Measurements from ENCODE around the gene TAOK1.
"Not testable (repeated sequence)": the region's sequence is repeated elsewhere in the genome, so short reads cannot be mapped to it uniquely, and the experiment has no call there.

Gene TAOK1

GRCh38 chr17:29389982-29390850, at the start of gene TAOK1:
TAOK1 (plus strand) TSS chr17:29390363; CDS start chr17:29451549, 61,186 bp downstream.
- peak; percentile 98 for DNase-seq

GRCh38 chr17:29341726-29342125, 48.4 kb upstream of the TAOK1 start:
- DNase-seq = no peak

- DNase-seq = no peak
These were observed 47.9 kb upstream of the TAOK1 start for GRCh38 chr17:29342158-29342765.

- DNase-seq = no peak
These were observed 45.8 kb upstream of the TAOK1 start for GRCh38 chr17:29344201-29344856.

- no peak for DNase-seq
These were observed 45.1 kb upstream of the TAOK1 start for GRCh38 chr17:29345066-29345465.

GRCh38 chr17:29345470-29345869, 44.7 kb upstream of the TAOK1 start:
- DNase-seq = not testable (repeated sequence)

GRCh38 chr17:29346462-29346861, 43.7 kb upstream of the TAOK1 start:
- no peak for DNase-seq

GRCh38 chr17:29347831-29348629, 42.1 kb upstream of the TAOK1 start:
- DNase-seq = no peak

- no peak for DNase-seq
These were observed 40.8 kb upstream of the TAOK1 start for GRCh38 chr17:29349409-29349808.

GRCh38 chr17:29352146-29352545, 38.0 kb upstream of the TAOK1 start:
- DNase-seq = no peak

- DNase-seq = no peak
These were observed 32.9 kb upstream of the TAOK1 start for GRCh38 chr17:29357232-29357631.

- DNase-seq = no peak
These were observed 32.3 kb upstream of the TAOK1 start for GRCh38 chr17:29357821-29358232.

GRCh38 chr17:29358416-29358815, 31.7 kb upstream of the TAOK1 start:
- DNase-seq = no peak

GRCh38 chr17:29359777-29360176, 30.4 kb upstream of the TAOK1 start:
- no peak for DNase-seq

GRCh38 chr17:29363716-29364115, 26.4 kb upstream of the TAOK1 start:
- no peak for DNase-seq

GRCh38 chr17:29364691-29365090, 25.5 kb upstream of the TAOK1 start:
- DNase-seq = no peak

- DNase-seq = no peak
These were observed 22.0 kb upstream of the TAOK1 start for GRCh38 chr17:29368161-29368560.

GRCh38 chr17:29368926-29369325, 21.2 kb upstream of the TAOK1 start:
- no peak for DNase-seq

GRCh38 chr17:29369831-29370735, 20.1 kb upstream of the TAOK1 start:
- peak; percentile 72 for DNase-seq

GRCh38 chr17:29376667-29377270, 13.4 kb upstream of the TAOK1 start:
- no peak for DNase-seq

- no peak for DNase-seq
These were observed 11.7 kb upstream of the TAOK1 start for GRCh38 chr17:29378500-29378899.
